Subcutaneous adipose tissue (tissue), 4 donors: ENCODE data around the gene ARHGAP21. TPM values are rescaled to one million over a fixed set of nuclear protein-coding genes. Genes with fewer than 3 reads are reported as not detected.

Experiments
- CTCF ChIP-seq: fragments of 450-650 bp; IDR thresholded peaks from one replicate; pipeline ENCODE4 v1.5.1; 2016; ENCODE audit warnings: low read depth, mild to moderate bottlenecking, control low read depth, antibody characterized with exemption, moderate library complexity
- small RNA-seq: library from RNA; depleted of rRNA; stranded (forward); fragments of <200 nt; gene quantifications from one replicate; pipeline ENCODE3, GENCODE V24; 2016
- total RNA-seq, 4 donors: library from RNA; depleted of rRNA; stranded (reverse); fragments of >200 nt; gene quantifications; one replicate each; pipeline ENCODE4 v1.1.0, GENCODE V29; 2016

Gene ARHGAP21
- total RNA-seq, 4 donors from 2014 or later: 117 to 235 (median 161) TPM

- TF ChIP-seq CTCF: no peak
Observed at GRCh38 chr10:24545585-24545984, 178.1 kb downstream of the ARHGAP21 start.

- TF ChIP-seq CTCF: no peak
Observed at GRCh38 chr10:24544776-24545175, 178.9 kb downstream of the ARHGAP21 start.

GRCh38 chr10:24542314-24543270 is 181.1 kb downstream of the ARHGAP21 start:
- TF ChIP-seq CTCF: no peak

- no peak for TF ChIP-seq CTCF
Observed at GRCh38 chr10:24541239-24541753, 182.4 kb downstream of the ARHGAP21 start.

- TF ChIP-seq CTCF: no peak
Observed at GRCh38 chr10:24536636-24537035, 187.1 kb downstream of the ARHGAP21 start.

- TF ChIP-seq CTCF: no peak
Observed at GRCh38 chr10:24533981-24534380, 189.7 kb downstream of the ARHGAP21 start.

Small RNAs within 50 kb of the gene (small RNA-seq; reads per million reads assigned to genes)
- gene RNA5SP305: not detected

Other genes starting within 250 kb of the ARHGAP21 start
- gene PRTFDC1, start 228.7 kb upstream of the ARHGAP21 start, total RNA-seq: 1 to 10 TPM; 2.4 to 2.8 (median 2.7) TPM